ENCODE data around the gene AFDN.

GRCh38 chr6:167954151-167954550 is 127.4 kb downstream of the AFDN start:
- TF ChIP-seq GATA2 (IDR thresholded peaks at IDR 0.05; ENCODE audit: low read depth, low read length) (no peak), GATA3 (IDR thresholded peaks at IDR 0.05; ENCODE audit: low read depth, low read length) (no peak)

Measured in SH-SY5Y (cell line).